Mesendoderm (in vitro differentiated cells): Measurements from ENCODE around the gene ICOS.
A peak's percentile ranks its signal among the peaks of the same experiment; 100 is the strongest.

Source experiments
- DNase-seq: peaks from one replicate; pipeline ENCODE4 v3.0.0; 2013
- H2AK5ac ChIP-seq: 2 replicates; pipeline ENCODE4 v1.6.1; 2013; ENCODE audit warnings: low read length, inconsistent platforms
- H2BK120ac ChIP-seq: 2 replicates; pipeline ENCODE4 v1.6.1; 2013; ENCODE audit warnings: low read depth, mild to moderate bottlenecking, low read length, moderate library complexity, mixed read lengths
- H2BK15ac ChIP-seq: replicated peaks from 2 replicates; pipeline ENCODE4 v1.6.1; 2013; ENCODE audit warnings: low read depth, mild to moderate bottlenecking, moderate library complexity
- H2BK5ac ChIP-seq: 2 replicates; pipeline ENCODE4 v1.6.1; 2013; ENCODE audit warnings: low read length, inconsistent platforms
- H3K18ac ChIP-seq: 2 replicates; pipeline ENCODE4 v1.6.1; 2013; ENCODE audit warnings: mild to moderate bottlenecking, low read length, mixed read lengths
- H3K23ac ChIP-seq: one replicate; pipeline ENCODE4 v1.6.1; 2013; ENCODE audit warnings: low read length
- H3K27ac ChIP-seq: 2 replicates; pipeline ENCODE4 v1.5.1; 2013; ENCODE audit warnings: low read depth, mild to moderate bottlenecking, inconsistent platforms, low read length, moderate library complexity
- H3K27me3 ChIP-seq: 2 replicates; pipeline ENCODE4 v1.6.1; 2013; ENCODE audit warnings: low read length, control low read depth, mild to moderate bottlenecking, inconsistent platforms; ENCODE audit not compliant: insufficient read depth, poor library complexity
- H3K36me3 ChIP-seq: 2 replicates; pipeline ENCODE4 v1.6.1; 2013; ENCODE audit warnings: low read length, inconsistent platforms; ENCODE audit not compliant: control insufficient read depth, insufficient read depth
- H3K4ac ChIP-seq: one replicate; pipeline ENCODE4 v1.6.1; 2013; ENCODE audit warnings: low read depth, mild to moderate bottlenecking, low read length, moderate library complexity
- H3K4me1 ChIP-seq: 2 replicates; pipeline ENCODE4 v1.6.1; 2013; ENCODE audit warnings: low read depth, low read length, inconsistent platforms; ENCODE audit not compliant: control insufficient read depth
- H3K4me2 ChIP-seq: 2 replicates; pipeline ENCODE4 v1.6.1; 2013; ENCODE audit warnings: low read length
- H3K4me3 ChIP-seq: 2 replicates; pipeline ENCODE4 v1.5.1; 2013; ENCODE audit warnings: mild to moderate bottlenecking, low read length
- H3K56ac ChIP-seq: one replicate; pipeline ENCODE4 v1.6.1; 2013; ENCODE audit warnings: low read length
- H3K79me1 ChIP-seq: 2 replicates; pipeline ENCODE4 v1.6.1; 2013; ENCODE audit warnings: low read length, inconsistent platforms
- H3K79me2 ChIP-seq: 2 replicates; pipeline ENCODE4 v1.6.1; 2013; ENCODE audit warnings: mild to moderate bottlenecking, low read length; ENCODE audit not compliant: control insufficient read depth, insufficient read depth
- H3K9ac ChIP-seq: 2 replicates; pipeline ENCODE4 v1.6.1; 2013; ENCODE audit warnings: low read length, inconsistent platforms
- H4K5ac ChIP-seq: one replicate; pipeline ENCODE4 v1.6.1; 2013; ENCODE audit warnings: low read length
- H4K8ac ChIP-seq: one replicate; pipeline ENCODE4 v1.6.1; 2013; ENCODE audit warnings: low read depth, mild to moderate bottlenecking, control low read depth, low read length, moderate library complexity
- WGBS: extraction: QIAGEN DNeasy Blood & Tissue Kit; methylation state at CpG from one replicate; pipeline ENCODE4 v1.1.7; 2013; ENCODE audit warnings: low lambda C conversion rate, missing lambda C conversion rate; ENCODE audit not compliant: insufficient coverage; ENCODE audit errors: extremely low coverage; 5-methylcytosine and 5-hydroxymethylcytosine counted together

ICOS gene

GRCh38 chr2:203892207-203892606 is 44.4 kb upstream of the ICOS start:
- no CpG with 5 or more reads among the region's 4 CpGs for WGBS
- H2AK5ac ChIP-seq = no peak overlapping the region
- H2BK120ac ChIP-seq = no peak overlapping the region
- H3K27ac ChIP-seq = no peak overlapping the region
- no peaks in the 10 kb centered on the region for H3K79me1 ChIP-seq
- H3K9ac ChIP-seq = no peak overlapping the region
- H4K8ac ChIP-seq = no peak overlapping the region
- no peak overlapping the region for H3K4ac ChIP-seq
- H3K79me2 ChIP-seq = no peaks in the 10 kb centered on the region
- H3K4me2 ChIP-seq = no peak overlapping the region
- no peaks in the 10 kb centered on the region for H3K36me3 ChIP-seq
- no peak overlapping the region for H2BK15ac ChIP-seq
- no peak overlapping the region for H3K18ac ChIP-seq
- no peak overlapping the region for H3K23ac ChIP-seq
- DNase-seq = peak; percentile 48
- no peak overlapping the region for H2BK5ac ChIP-seq
- H3K4me3 ChIP-seq = no peak overlapping the region
- no peaks in the 10 kb centered on the region for H3K4me1 ChIP-seq
- no peaks in the 10 kb centered on the region for H3K27me3 ChIP-seq
- H3K56ac ChIP-seq = no peak overlapping the region
- no peak overlapping the region for H4K5ac ChIP-seq

GRCh38 chr2:203893401-203893800 is 43.2 kb upstream of the ICOS start:
- H2BK120ac ChIP-seq = no peak overlapping the region
- H3K4me2 ChIP-seq = no peak overlapping the region
- no peak overlapping the region for H2AK5ac ChIP-seq
- H3K4me3 ChIP-seq = no peak overlapping the region
- no peak overlapping the region for H3K27ac ChIP-seq
- H3K79me1 ChIP-seq = no peaks in the 10 kb centered on the region
- H3K23ac ChIP-seq = no peak overlapping the region
- H3K36me3 ChIP-seq = no peaks in the 10 kb centered on the region
- H4K8ac ChIP-seq = no peak overlapping the region
- DNase-seq = no peak
- no peak overlapping the region for H3K56ac ChIP-seq
- H3K18ac ChIP-seq = no peak overlapping the region
- H3K27me3 ChIP-seq = no peaks in the 10 kb centered on the region
- H3K4me1 ChIP-seq = no peaks in the 10 kb centered on the region
- H2BK5ac ChIP-seq = no peak overlapping the region
- no peaks in the 10 kb centered on the region for H3K79me2 ChIP-seq
- no peak overlapping the region for H3K4ac ChIP-seq
- no peak overlapping the region for H3K9ac ChIP-seq
- no peak overlapping the region for H2BK15ac ChIP-seq
- H4K5ac ChIP-seq = no peak overlapping the region

- no peak overlapping the region for H4K5ac ChIP-seq
- no peaks in the 10 kb centered on the region for H3K4me1 ChIP-seq
- WGBS = no CpG with 5 or more reads among the region's 7 CpGs
- H3K36me3 ChIP-seq = no peaks in the 10 kb centered on the region
- H3K56ac ChIP-seq = no peak overlapping the region
- no peak for DNase-seq
- H3K4me2 ChIP-seq = no peak overlapping the region
- H3K4ac ChIP-seq = no peak overlapping the region
- H2BK5ac ChIP-seq = no peak overlapping the region
- H3K27ac ChIP-seq = no peak overlapping the region
- H2BK120ac ChIP-seq = no peak overlapping the region
- H4K8ac ChIP-seq = no peak overlapping the region
- H3K9ac ChIP-seq = no peak overlapping the region
- H3K23ac ChIP-seq = no peak overlapping the region
- no peaks in the 10 kb centered on the region for H3K79me1 ChIP-seq
- no peaks in the 10 kb centered on the region for H3K27me3 ChIP-seq
- no peak overlapping the region for H3K4me3 ChIP-seq
- no peak overlapping the region for H2BK15ac ChIP-seq
- H3K18ac ChIP-seq = no peak overlapping the region
- H2AK5ac ChIP-seq = no peak overlapping the region
- no peaks in the 10 kb centered on the region for H3K79me2 ChIP-seq
Measured at GRCh38 chr2:203893840-203894239, 42.7 kb upstream of the ICOS start.

GRCh38 chr2:203894262-203894661 is 42.3 kb upstream of the ICOS start:
- H3K36me3 ChIP-seq = no peaks in the 10 kb centered on the region
- H2BK5ac ChIP-seq = no peak overlapping the region
- WGBS = no CpG with 5 or more reads among the region's 1 CpG
- H3K27me3 ChIP-seq = no peaks in the 10 kb centered on the region
- no peaks in the 10 kb centered on the region for H3K79me1 ChIP-seq
- H2AK5ac ChIP-seq = no peak overlapping the region
- H3K56ac ChIP-seq = no peak overlapping the region
- H2BK15ac ChIP-seq = no peak overlapping the region
- no peak overlapping the region for H4K5ac ChIP-seq
- H3K4me3 ChIP-seq = no peak overlapping the region
- H3K4me2 ChIP-seq = no peak overlapping the region
- no peak overlapping the region for H3K27ac ChIP-seq
- no peak overlapping the region for H3K23ac ChIP-seq
- no peak for DNase-seq
- no peak overlapping the region for H2BK120ac ChIP-seq
- no peaks in the 10 kb centered on the region for H3K4me1 ChIP-seq
- H3K4ac ChIP-seq = no peak overlapping the region
- H3K79me2 ChIP-seq = no peaks in the 10 kb centered on the region
- no peak overlapping the region for H4K8ac ChIP-seq
- no peak overlapping the region for H3K18ac ChIP-seq
- no peak overlapping the region for H3K9ac ChIP-seq

- H3K27ac ChIP-seq = no peak overlapping the region
- no peak overlapping the region for H2AK5ac ChIP-seq
- no peak overlapping the region for H3K4ac ChIP-seq
- H3K79me2 ChIP-seq = no peaks in the 10 kb centered on the region
- no CpG with 5 or more reads among the region's 2 CpGs for WGBS
- H2BK15ac ChIP-seq = no peak overlapping the region
- H3K56ac ChIP-seq = no peak overlapping the region
- H3K79me1 ChIP-seq = no peaks in the 10 kb centered on the region
- H2BK120ac ChIP-seq = no peak overlapping the region
- H3K18ac ChIP-seq = no peak overlapping the region
- H3K23ac ChIP-seq = no peak overlapping the region
- H3K4me3 ChIP-seq = no peak overlapping the region
- no peak overlapping the region for H4K5ac ChIP-seq
- H3K27me3 ChIP-seq = no peaks in the 10 kb centered on the region
- H3K9ac ChIP-seq = no peak overlapping the region
- H3K4me1 ChIP-seq = no peaks in the 10 kb centered on the region
- H3K36me3 ChIP-seq = no peaks in the 10 kb centered on the region
- H3K4me2 ChIP-seq = no peak overlapping the region
- H4K8ac ChIP-seq = no peak overlapping the region
- H2BK5ac ChIP-seq = no peak overlapping the region
- DNase-seq = no peak
Measured at GRCh38 chr2:203897544-203897943, 39.0 kb upstream of the ICOS start.

- Histone ChIP-seq H3K9ac (no peak overlapping the region), H3K27me3 (no peaks in the 10 kb centered on the region), H2BK120ac (no peak overlapping the region), H2BK5ac (no peak overlapping the region), H2AK5ac (no peak overlapping the region), H3K23ac (no peak overlapping the region), H3K4ac (no peak overlapping the region), H2BK15ac (no peak overlapping the region), H3K27ac (no peak overlapping the region), H3K18ac (no peak overlapping the region), H3K56ac (no peak overlapping the region), H4K8ac (no peak overlapping the region), H3K4me2 (no peak overlapping the region), H3K79me1 (no peaks in the 10 kb centered on the region), H4K5ac (no peak overlapping the region), H3K79me2 (no peaks in the 10 kb centered on the region), H3K4me1 (no peaks in the 10 kb centered on the region), H3K36me3 (no peaks in the 10 kb centered on the region), H3K4me3 (no peak overlapping the region)
- WGBS = no CpG with 5 or more reads among the region's 2 CpGs
- DNase-seq = no peak
Measured at GRCh38 chr2:203898657-203899056, 37.9 kb upstream of the ICOS start.
